DOHH2 (cell line): ENCODE measurements around the gene IL1A.

ENCODE experiments used
- H3F3A ChIP-seq: fragments of 200-600 bp; sonication (generic), shearing (Covaris generic); 2 replicates; pipeline ENCODE4 v1.6.0; 2016; ENCODE audit warnings: antibody characterized with exemption, mild to moderate bottlenecking; ENCODE audit not compliant: control insufficient read depth, insufficient read depth
- H3K27ac ChIP-seq: fragments of 200-600 bp; sonication (generic); 2 replicates; pipeline ENCODE4 v1.5.1; 2014; ENCODE audit warnings: low read depth, mild to moderate bottlenecking, low read length, moderate library complexity
- H3K27me3 ChIP-seq: fragments of 200-600 bp; sonication (generic); 2 replicates; pipeline ENCODE4 v1.6.1; 2014; ENCODE audit warnings: mild to moderate bottlenecking, low read length, mixed read lengths; ENCODE audit not compliant: control insufficient read depth
- H3K36me3 ChIP-seq: fragments of 200-600 bp; sonication (generic); 2 replicates; pipeline ENCODE4 v1.6.1; 2014; ENCODE audit warnings: mild to moderate bottlenecking, low read length, moderate library complexity, mixed read lengths; ENCODE audit not compliant: control insufficient read depth
- H3K4me1 ChIP-seq: fragments of 200-600 bp; sonication (generic); 2 replicates; pipeline ENCODE4 v1.6.1; 2014; ENCODE audit warnings: mild to moderate bottlenecking, low read length, mixed read lengths; ENCODE audit not compliant: control insufficient read depth
- H3K4me2 ChIP-seq: fragments of 200-600 bp; sonication (generic); 2 replicates; pipeline ENCODE4 v1.6.0; 2014; ENCODE audit warnings: mild to moderate bottlenecking, low read length, moderate library complexity
- H3K4me3 ChIP-seq: fragments of 200-600 bp; sonication (generic); 2 replicates; pipeline ENCODE4 v1.5.1; 2014; ENCODE audit warnings: mild to moderate bottlenecking, low read length, mixed read lengths
- H3K79me2 ChIP-seq: fragments of 200-600 bp; sonication (generic); 2 replicates; pipeline ENCODE4 v1.6.1; 2014; ENCODE audit warnings: mild to moderate bottlenecking, low read length, mixed read lengths; ENCODE audit not compliant: control insufficient read depth
- H3K9me2 ChIP-seq: fragments of 200-600 bp; sonication (generic); replicated peaks from 2 replicates; pipeline ENCODE4 v1.6.1; 2014; ENCODE audit warnings: mild to moderate bottlenecking, low read length, mixed read lengths; ENCODE audit not compliant: control insufficient read depth
- H3K9me3 ChIP-seq: fragments of 200-600 bp; sonication (generic); 2 replicates; pipeline ENCODE4 v1.6.1; 2014; ENCODE audit warnings: antibody characterized with exemption, low read length, mixed read lengths; ENCODE audit not compliant: control insufficient read depth, insufficient read depth
- H4K20me1 ChIP-seq: fragments of 200-600 bp; sonication (generic); 2 replicates; pipeline ENCODE4 v1.6.0; 2014; ENCODE audit warnings: low read depth, mild to moderate bottlenecking, antibody characterized with exemption, low read length, moderate library complexity; ENCODE audit not compliant: control insufficient read depth, insufficient read depth
- CTCF ChIP-seq: fragments of 200-600 bp; sonication (generic); IDR thresholded peaks from one replicate; pipeline ENCODE4 v1.5.1; 2014; ENCODE audit warnings: antibody characterized with exemption, mild to moderate bottlenecking, low read depth, low read length; ENCODE audit not compliant: poor library complexity, severe bottlenecking
- EZH2phosphoT487 ChIP-seq: fragments of 200-600 bp; sonication (generic); IDR thresholded peaks from 2 replicates; pipeline ENCODE4 v1.6.1; 2017; ENCODE audit warnings: borderline replicate concordance, mild to moderate bottlenecking, antibody characterized with exemption, low read length, moderate library complexity, mixed read lengths

The IL1A gene

DNA sequence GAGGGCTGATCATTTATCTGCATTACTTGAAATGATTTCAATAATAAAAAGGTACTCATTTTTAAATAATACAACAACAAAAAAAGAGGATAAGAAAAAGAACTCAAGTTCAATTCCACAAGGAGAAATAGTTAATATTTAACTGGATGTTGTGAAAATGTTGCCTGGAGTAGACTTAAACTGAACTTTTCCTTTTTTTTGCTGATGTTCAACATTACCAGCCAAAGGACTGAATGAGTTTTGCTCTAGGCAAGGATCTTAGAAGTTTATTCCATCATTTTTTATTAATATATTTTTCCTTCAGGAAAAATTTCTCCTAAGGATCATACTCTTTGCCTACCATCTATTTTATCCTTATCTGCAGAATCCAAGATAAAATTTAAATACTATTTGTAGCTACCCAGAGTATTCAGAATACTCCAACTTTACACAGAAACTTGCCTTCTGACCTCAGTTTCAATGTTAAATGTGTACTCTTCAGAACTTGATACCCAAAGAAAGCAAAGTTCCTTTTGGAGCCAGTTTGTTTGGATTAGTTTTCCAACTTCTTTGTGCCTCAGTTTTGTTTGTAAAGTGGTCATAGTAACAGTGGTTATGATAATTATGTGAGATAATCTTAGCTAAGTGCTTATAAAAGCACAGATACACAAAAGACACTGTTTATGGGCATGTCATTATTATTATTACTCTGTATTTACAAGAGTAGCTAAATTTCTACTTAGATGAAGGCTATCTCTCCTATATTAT lies 32.7 kb downstream of the IL1A start:
- H3F3A ChIP-seq = no peaks in the 10 kb centered on the region
- H3K4me1 ChIP-seq = no peaks in the 10 kb centered on the region
- no peak overlapping the region for H3K27ac ChIP-seq
- peaks cover 94% of the 10 kb centered on the region for H3K36me3 ChIP-seq
- H3K4me3 ChIP-seq = no peak overlapping the region
- no peaks in the 10 kb centered on the region for H3K9me2 ChIP-seq
- H3K4me2 ChIP-seq = no peak overlapping the region
- no peaks in the 10 kb centered on the region for H3K9me3 ChIP-seq
- H4K20me1 ChIP-seq = no peaks in the 10 kb centered on the region
- TF ChIP-seq CTCF (no peak), EZH2phosphoT487 (no peak)
- no peaks in the 10 kb centered on the region for H3K27me3 ChIP-seq
- H3K79me2 ChIP-seq = peaks cover 54% of the 10 kb centered on the region

DNA sequence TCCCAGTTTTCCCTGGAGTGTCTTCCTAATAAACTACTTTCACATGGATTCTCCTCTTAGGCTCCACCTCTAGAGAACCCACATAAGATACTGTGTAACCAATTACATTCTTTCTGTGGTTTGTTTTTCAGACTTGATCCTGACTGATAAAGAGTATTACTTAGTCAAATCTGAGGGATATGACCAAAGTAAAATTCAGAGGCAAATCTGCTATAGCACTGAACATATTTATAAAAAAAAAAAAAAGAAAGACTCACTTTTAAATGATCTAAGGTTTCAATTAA lies 33.8 kb downstream of the IL1A start:
- H3K27me3 ChIP-seq = no peaks in the 10 kb centered on the region
- H3K4me2 ChIP-seq = no peak overlapping the region
- H3K9me3 ChIP-seq = no peaks in the 10 kb centered on the region
- no peak overlapping the region for H3K4me3 ChIP-seq
- no peaks in the 10 kb centered on the region for H4K20me1 ChIP-seq
- no peak for TF ChIP-seq CTCF
- no peak for TF ChIP-seq EZH2phosphoT487
- no peaks in the 10 kb centered on the region for H3K4me1 ChIP-seq
- H3F3A ChIP-seq = no peaks in the 10 kb centered on the region
- H3K27ac ChIP-seq = no peak overlapping the region
- peaks cover 92% of the 10 kb centered on the region for H3K36me3 ChIP-seq
- H3K79me2 ChIP-seq = peaks cover 57% of the 10 kb centered on the region
- H3K9me2 ChIP-seq = no peaks in the 10 kb centered on the region

DNA sequence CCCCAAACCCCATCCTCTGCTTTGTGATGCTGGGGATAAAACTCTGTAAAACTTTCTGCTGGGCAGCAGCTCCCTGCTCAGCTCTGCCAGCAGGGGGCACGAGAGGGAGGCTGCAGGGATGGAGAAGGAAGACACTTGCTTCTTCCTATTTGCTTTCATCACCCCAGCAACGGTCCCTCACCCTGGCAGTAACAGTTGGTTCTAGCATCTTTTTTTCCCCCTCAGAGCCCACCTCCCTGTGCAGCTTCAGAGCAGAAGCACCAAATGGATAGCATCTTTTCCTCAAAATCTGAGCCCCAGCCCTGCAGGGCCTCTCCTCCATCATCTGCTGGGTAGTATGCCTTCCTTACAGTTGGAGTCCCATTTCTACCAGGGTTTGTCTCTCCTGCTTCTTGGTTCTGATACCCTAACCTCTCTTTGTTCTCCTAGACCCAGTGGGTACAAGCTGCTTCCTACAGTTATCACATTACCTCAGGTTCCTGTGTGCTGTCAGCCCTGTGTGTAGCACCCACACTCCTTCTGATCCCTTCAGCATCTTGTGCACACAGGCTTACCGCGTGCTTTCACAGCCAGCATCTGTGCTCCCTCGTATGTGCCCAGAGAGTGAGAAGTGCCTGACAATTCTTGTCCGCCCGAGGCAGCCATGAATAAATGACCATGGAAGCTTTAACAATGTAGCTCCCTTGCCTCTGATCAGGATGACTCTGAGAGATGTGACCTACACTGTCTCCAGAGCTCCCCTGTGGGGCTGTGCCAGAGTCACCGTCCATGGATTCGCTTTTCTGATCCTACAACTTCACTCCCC lies 34.3 kb downstream of the IL1A start:
- no peak overlapping the region for H3K4me2 ChIP-seq
- peaks cover 89% of the 10 kb centered on the region for H3K36me3 ChIP-seq
- peaks cover 52% of the 10 kb centered on the region for H3K79me2 ChIP-seq

More for the DNA sequence above, 34.3 kb downstream of the IL1A start:
- Histone ChIP-seq H3K4me3 (no peak overlapping the region), H3K27me3 (no peaks in the 10 kb centered on the region), H3K27ac (no peak overlapping the region), H3K9me3 (no peaks in the 10 kb centered on the region), H4K20me1 (no peaks in the 10 kb centered on the region), H3F3A (no peaks in the 10 kb centered on the region), H3K9me2 (no peaks in the 10 kb centered on the region), H3K4me1 (no peaks in the 10 kb centered on the region)
- no peak for TF ChIP-seq EZH2phosphoT487
- peak; percentile 93 for TF ChIP-seq CTCF
